Neutrophil (primary cell): Measurements from ENCODE around the gene DISP2.

ENCODE experiments used
- H3K27ac ChIP-seq: fragments of 200-600 bp; sonication (generic); 2 replicates; pipeline ENCODE4 v1.5.1; 2016; ENCODE audit warnings: mild to moderate bottlenecking, moderate library complexity
- H3K27me3 ChIP-seq: fragments of 200-600 bp; sonication (generic); 2 replicates; pipeline ENCODE4 v1.6.0; 2016; ENCODE audit warnings: mild to moderate bottlenecking
- H3K36me3 ChIP-seq: fragments of 200-600 bp; sonication (generic); 2 replicates; pipeline ENCODE4 v1.5.1; 2017
- H3K4me1 ChIP-seq, 2 experiments: fragments of 200-600 bp in 1 of 2; sonication (generic) in 1 of 2; 1 replicate in 1 of 2; 2 replicates in 1 of 2; pipeline versions ENCODE4 v1.5.1 to v1.6.1; 2013 to 2016; ENCODE audit warnings: low read depth in 1 of 2, low read length in 1 of 2, mild to moderate bottlenecking in 1 of 2, moderate library complexity in 1 of 2; ENCODE audit not compliant: control insufficient read depth in 1 of 2, insufficient read depth in 1 of 2
- H3K4me3 ChIP-seq, 2 experiments: fragments of 200-600 bp in 1 of 2; sonication (generic) in 1 of 2; 1 replicate in 1 of 2; 2 replicates in 1 of 2; pipeline ENCODE4 v1.5.1; 2013 to 2016; ENCODE audit warnings: low read depth in 1 of 2, low read length in 1 of 2, mild to moderate bottlenecking in 1 of 2, moderate library complexity in 1 of 2
- H3K9me3 ChIP-seq: fragments of 200-600 bp; sonication (generic); 2 replicates; pipeline ENCODE4 v1.5.1; 2016
- CTCF ChIP-seq: fragments of 200-600 bp; sonication (generic); IDR thresholded peaks from 2 replicates; pipeline ENCODE4 v1.5.1; 2016; ENCODE audit warnings: antibody characterized with exemption

The DISP2 gene

GRCh38 chr15:40345225-40345866, 12.7 kb upstream of the DISP2 start:
- no peaks in the 10 kb centered on the region for H3K9me3 ChIP-seq
- H3K27me3 ChIP-seq = no peaks in the 10 kb centered on the region
- H3K36me3 ChIP-seq = no peaks in the 10 kb centered on the region
- no peak overlapping the region for H3K27ac ChIP-seq
- H3K4me3 ChIP-seq = no peak overlapping the region
- H3K4me1 ChIP-seq = peaks cover 0 to 13% of the 10 kb centered on the region in 2 experiments
- no peak for TF ChIP-seq CTCF

GRCh38 chr15:40345867-40346578, 12.0 kb upstream of the DISP2 start:
- no peak overlapping the region for H3K27ac ChIP-seq
- peaks cover 0 to 7% of the 10 kb centered on the region in 2 experiments for H3K4me1 ChIP-seq
- H3K4me3 ChIP-seq = no peak overlapping the region
- TF ChIP-seq CTCF = no peak
- no peaks in the 10 kb centered on the region for H3K27me3 ChIP-seq
- no peaks in the 10 kb centered on the region for H3K9me3 ChIP-seq
- no peaks in the 10 kb centered on the region for H3K36me3 ChIP-seq

- no peak for TF ChIP-seq CTCF
- Histone ChIP-seq H3K27me3 (no peaks in the 10 kb centered on the region), H3K4me1 (peaks cover 0 to 7% of the 10 kb centered on the region in 2 experiments), H3K4me3 (no peak overlapping the region), H3K9me3 (no peaks in the 10 kb centered on the region), H3K36me3 (no peaks in the 10 kb centered on the region), H3K27ac (no peak overlapping the region)
Observed at GRCh38 chr15:40346579-40347558, 11.2 kb upstream of the DISP2 start.

- Histone ChIP-seq H3K4me1 (peaks cover 0 to 7% of the 10 kb centered on the region in 2 experiments), H3K27ac (no peak overlapping the region), H3K27me3 (no peaks in the 10 kb centered on the region), H3K36me3 (no peaks in the 10 kb centered on the region), H3K9me3 (no peaks in the 10 kb centered on the region), H3K4me3 (no peak overlapping the region)
- TF ChIP-seq CTCF = no peak
Observed at GRCh38 chr15:40347559-40348473, 10.2 kb upstream of the DISP2 start.

GRCh38 chr15:40348474-40348870, 9.5 kb upstream of the DISP2 start:
- no peaks in the 10 kb centered on the region for H3K9me3 ChIP-seq
- TF ChIP-seq CTCF = no peak
- no peak overlapping the region for H3K27ac ChIP-seq
- no peak overlapping the region for H3K4me3 ChIP-seq
- H3K4me1 ChIP-seq = peaks cover 0 to 7% of the 10 kb centered on the region in 2 experiments
- H3K36me3 ChIP-seq = no peaks in the 10 kb centered on the region
- no peaks in the 10 kb centered on the region for H3K27me3 ChIP-seq
